ENCODE data around the gene FBF1. TPM values are rescaled to one million over a fixed set of nuclear protein-coding genes. Genes with fewer than 3 reads are reported as not detected.

FBF1 gene, protein sequence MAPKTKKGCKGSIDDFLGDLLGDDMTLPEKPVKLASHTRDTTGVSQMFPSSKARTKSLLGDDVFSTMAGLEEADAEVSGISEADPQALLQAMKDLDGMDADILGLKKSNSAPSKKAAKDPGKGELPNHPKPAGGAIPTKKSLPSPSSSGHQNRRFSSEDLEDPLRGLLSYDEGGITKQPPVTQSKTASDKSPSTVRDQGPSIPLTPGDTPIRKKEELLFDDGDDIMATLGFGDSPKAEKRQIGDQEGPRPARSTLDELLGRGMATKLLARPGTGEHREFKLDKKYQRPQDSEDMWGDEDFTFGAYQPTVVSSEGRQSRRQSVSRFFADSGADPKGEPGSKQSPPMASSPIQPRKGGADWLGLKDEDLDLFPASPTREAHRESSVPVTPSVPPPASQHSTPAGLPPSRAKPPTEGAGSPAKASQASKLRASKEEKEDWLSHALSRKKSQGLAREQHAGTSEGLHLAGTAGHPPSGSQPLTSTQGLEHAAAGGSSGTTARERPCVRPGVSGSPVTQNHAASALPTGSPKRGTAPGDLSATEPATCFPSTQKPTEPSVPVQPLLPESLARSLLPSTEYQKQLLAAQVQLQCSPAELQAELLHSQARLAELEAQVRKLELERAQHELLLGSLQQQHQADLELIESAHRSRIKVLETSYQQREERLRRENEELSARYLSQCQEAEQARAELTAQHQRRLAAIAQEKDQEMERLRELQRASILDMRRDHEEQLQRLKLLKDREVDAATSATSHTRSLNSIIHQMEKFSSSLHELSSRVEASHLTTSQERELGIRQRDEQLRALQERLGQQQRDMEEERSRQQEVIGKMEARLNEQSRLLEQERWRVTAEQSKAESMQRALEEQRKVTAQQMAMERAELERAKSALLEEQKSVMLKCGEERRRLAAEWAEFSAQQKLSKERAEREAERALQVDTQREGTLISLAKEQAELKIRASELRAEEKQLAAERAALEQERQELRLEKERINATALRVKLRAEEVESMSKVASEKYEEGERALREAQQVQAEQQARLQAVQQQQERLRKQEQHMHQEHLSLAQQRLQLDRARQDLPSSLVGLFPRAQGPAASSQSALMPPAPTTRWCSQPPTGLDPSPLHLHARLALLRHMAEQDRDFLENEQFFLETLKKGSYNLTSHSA
- 1 to 10 TPM; 4.7 to 8.8 (median 7.0) TPM for total RNA-seq

GRCh38 chr17:75940727-75941441 lies at the start of gene FBF1:
Gene FBF1 (minus strand): TSS chr17:75941042. CDS start chr17:75938149, 2,893 bp downstream.
- TF ChIP-seq CTCF (IDR thresholded peaks at IDR 0.05) = no peak
- DNase-seq (ENCODE audit: low spot score) (peak; percentile 63), ATAC-seq (ENCODE audit: low FRiP score) (peak; percentile 99)

DNA sequence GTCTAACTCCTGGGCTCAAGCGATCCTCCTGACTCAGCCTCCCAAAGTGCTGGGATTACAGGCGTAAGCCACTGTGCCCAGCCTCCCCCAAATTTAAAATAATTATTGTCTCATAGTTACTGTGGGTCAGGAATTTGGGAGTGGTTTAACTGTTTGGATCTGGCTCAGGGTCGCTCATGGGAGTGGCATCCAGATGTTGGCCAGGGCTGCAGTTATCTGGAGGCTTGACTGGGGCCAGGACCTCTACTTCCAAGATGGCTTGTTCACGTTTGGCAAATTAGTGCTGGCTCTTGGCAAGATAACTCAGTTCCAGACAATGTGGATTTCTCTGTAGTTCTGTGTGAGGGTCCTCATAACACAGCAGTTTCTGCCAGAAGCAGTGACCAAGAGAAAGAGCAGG lies 46.2 kb upstream of the FBF1 start:
- ATAC-seq (ENCODE audit: low FRiP score) (no peak), DNase-seq (ENCODE audit: low spot score) (no peak)
- TF ChIP-seq CTCF (IDR thresholded peaks at IDR 0.05) = no peak

GRCh38 chr17:75985986-75986385 lies 45.1 kb upstream of the FBF1 start:
- no peak for DNase-seq (ENCODE audit: low spot score)
- no peak for ATAC-seq (ENCODE audit: low FRiP score)
- TF ChIP-seq CTCF (IDR thresholded peaks at IDR 0.05) = no peak

- ATAC-seq (ENCODE audit: low FRiP score) = peak; percentile 74
- DNase-seq (ENCODE audit: low spot score) = peak; percentile 58
These were observed 42.8 kb upstream of the FBF1 start for GRCh38 chr17:75983501-75984181.

GRCh38 chr17:75981019-75981615 lies 40.3 kb upstream of the FBF1 start:
- DNase-seq (ENCODE audit: low spot score) = no peak

More at GRCh38 chr17:75983501-75984181, 42.8 kb upstream of the FBF1 start:
- no peak for TF ChIP-seq CTCF (IDR thresholded peaks at IDR 0.05)

More at GRCh38 chr17:75981019-75981615, 40.3 kb upstream of the FBF1 start:
- no peak for ATAC-seq (ENCODE audit: low FRiP score)
- no peak for TF ChIP-seq CTCF (IDR thresholded peaks at IDR 0.05)
